GM12891 (cell line): ENCODE data around the gene ZNF334.

ENCODE experiments used
- POLR2A ChIP-seq: IDR thresholded peaks from 2 replicates; pipeline ENCODE4 v1.6.1; 2011; ENCODE audit warnings: low read depth, low read length, control low read depth
- POLR2AphosphoS5 ChIP-seq: IDR thresholded peaks from 2 replicates; pipeline ENCODE4 v1.6.1; 2011; ENCODE audit warnings: low read depth, low read length, control low read depth

DNA sequence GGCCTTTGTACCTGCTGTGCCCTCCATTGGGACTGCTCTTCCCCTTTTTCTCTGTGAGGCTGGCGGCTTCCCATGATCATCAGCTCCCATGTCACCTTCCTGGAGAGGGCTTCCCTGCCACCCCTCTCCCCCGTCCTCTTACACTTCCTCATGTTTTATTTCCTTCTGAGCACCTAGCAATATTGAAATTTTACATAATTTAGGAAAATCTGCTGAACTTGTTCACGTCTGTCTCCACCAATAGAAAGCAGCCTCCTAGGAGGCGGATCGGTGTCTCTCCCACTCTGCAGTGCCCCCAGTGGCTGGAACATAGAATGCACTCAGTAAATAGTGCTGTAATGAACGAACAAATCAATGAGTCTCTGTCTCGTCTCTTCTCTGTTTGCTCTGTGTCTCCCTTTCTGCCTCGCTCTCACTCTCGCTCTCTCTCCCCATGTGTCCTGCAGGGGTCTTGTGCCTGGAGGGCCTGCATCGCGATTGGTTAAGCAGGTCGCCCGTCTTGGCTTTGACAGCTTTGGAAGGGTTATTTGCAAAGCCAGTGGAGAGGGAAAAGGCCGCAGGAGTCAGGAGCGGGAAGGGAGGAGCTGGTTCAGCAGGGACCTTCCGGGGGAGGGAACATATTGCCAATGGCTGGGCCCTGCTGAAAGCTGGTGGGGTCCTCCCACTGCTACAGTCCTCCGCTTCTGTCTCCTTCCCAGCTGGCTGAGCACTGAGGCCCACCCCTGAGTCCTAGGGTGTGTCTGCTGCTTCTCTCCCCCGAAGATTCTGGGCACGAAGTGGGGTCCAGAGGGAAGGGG lies 49.2 kb upstream of the ZNF334 start:
- TF ChIP-seq POLR2A (no peak), POLR2AphosphoS5 (no peak)
